Peyer's patch (tissue), 4 donors: Measurements from ENCODE around the gene FAM171A1.
A peak's percentile ranks its signal among the peaks of the same experiment; 100 is the strongest.

ENCODE experiments used
- CTCF ChIP-seq, 6 experiments: fragments of 450-650 bp in 4 of 6; fragments of 200-600 bp in 2 of 6; sonication (generic) in 1 of 6; IDR thresholded peaks; one replicate each; pipeline ENCODE4 v1.5.1; 2017 to 2019; ENCODE audit warnings: antibody characterized with exemption in 6 of 6, mild to moderate bottlenecking in 3 of 6, moderate library complexity in 1 of 6
- POLR2A ChIP-seq, 2 donors: fragments of 450-650 bp; IDR thresholded peaks; one replicate each; pipeline ENCODE4 v1.5.1; 2017; ENCODE audit warnings: antibody characterized with exemption in 2 of 2, mild to moderate bottlenecking in 2 of 2, moderate library complexity in 2 of 2

GRCh38 chr10:15370856-15371701 is at the start of gene FAM171A1:
- TF ChIP-seq CTCF (IDR thresholded peaks at IDR 0.05) (peak in 3 of 6 experiments; percentile 27 to 49 (median 35)), POLR2A (IDR thresholded peaks at IDR 0.05) (no peak)
